ENCODE data around the gene PDE6B. TPM values are rescaled to one million over a fixed set of nuclear protein-coding genes. Genes with fewer than 3 reads are reported as not detected.

PDE6B gene
- total RNA-seq, 1 donor = not detected

- DNase-seq (ENCODE audit: insufficient read length, low spot score, missing footprints) = peak; percentile 98
- TF ChIP-seq CTCF (IDR thresholded peaks at IDR 0.05; ENCODE audit: extremely low read depth, low read depth, low read length) = no peak
- Histone ChIP-seq H3K4me1 (ENCODE audit: insufficient read depth, low read length) (peaks cover 14% of the 10 kb centered on the region), H3K4me3 (ENCODE audit: insufficient read depth, low read length) (peak overlapping the region; percentile 98), H3K4me2 (ENCODE audit: insufficient read depth, low read length) (peak overlapping the region; percentile 94), H3K36me3 (ENCODE audit: insufficient read depth, low read length) (peaks cover 14% of the 10 kb centered on the region), H3K9me3 (ENCODE audit: low read depth, low read length) (no peaks in the 10 kb centered on the region), H4K20me1 (ENCODE audit: insufficient read depth, low read length) (peaks cover 5% of the 10 kb centered on the region), H3K27me3 (ENCODE audit: insufficient read depth, low read length) (no peaks in the 10 kb centered on the region), H3K79me2 (ENCODE audit: insufficient read depth, low read length) (peaks cover 24% of the 10 kb centered on the region), H2AFZ (ENCODE audit: low read length) (peak overlapping the region; percentile 85), H3K27ac (ENCODE audit: low read depth, low read length) (peak overlapping the region; percentile 46)
Observed at GRCh38 chr4:673349-674091, 48.1 kb downstream of the PDE6B start.

DNA sequence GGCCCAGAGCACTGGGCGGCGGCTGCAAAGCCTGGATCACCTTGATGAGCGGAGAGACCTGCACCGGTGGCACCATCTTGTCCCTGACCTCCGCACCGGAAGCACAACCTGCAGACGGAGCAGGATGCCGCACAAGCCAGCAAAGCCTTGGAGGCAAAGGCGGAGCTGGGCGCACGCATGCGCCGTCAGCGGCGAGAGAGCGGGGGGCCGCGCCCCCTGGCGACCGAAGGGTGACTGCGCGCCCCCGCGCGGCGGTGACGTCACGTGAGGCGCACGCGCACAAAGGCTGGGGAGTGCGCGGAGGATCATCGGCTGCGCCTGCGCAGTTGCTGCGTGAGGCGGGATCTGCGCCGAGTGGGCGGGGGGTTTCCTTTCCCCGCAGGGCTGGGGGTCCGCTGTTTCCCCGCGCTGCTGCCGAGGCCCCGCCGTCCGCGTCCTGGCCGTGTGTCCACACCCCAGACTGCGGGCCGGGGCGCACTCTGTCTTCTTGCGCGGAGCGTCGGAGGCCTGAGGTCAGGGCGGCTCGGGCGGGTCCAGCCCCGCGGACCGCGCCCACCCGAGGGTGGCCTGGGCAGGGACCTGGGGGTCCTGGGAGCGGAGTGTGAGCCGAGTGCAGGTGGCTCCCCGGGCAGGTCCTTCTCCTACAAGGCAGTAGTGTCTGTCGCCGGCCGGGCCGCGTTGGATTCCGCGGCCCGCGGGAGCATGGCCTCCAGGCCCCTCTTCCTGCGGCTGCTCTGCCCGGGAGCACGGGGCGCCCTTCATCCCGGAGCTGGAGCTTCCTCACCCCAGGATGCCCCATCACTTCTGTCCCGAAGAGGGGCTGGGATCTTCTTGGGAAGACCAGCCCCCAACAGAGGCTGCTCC, 49.0 kb downstream of the PDE6B start, which contains the start of the genes ATP5ME and MYL5:
ATP5ME (minus strand) TSS at position 105 of the 864 bp plus-strand sequence; CDS start at position 76, 29 bp downstream.
MYL5 (plus strand) TSS at position 371 of the 864 bp plus-strand sequence. CDS start 3,485 bp downstream, outside the sequence.
- Histone ChIP-seq H3K4me1 (ENCODE audit: insufficient read depth, low read length) (peaks cover 14% of the 10 kb centered on the region), H3K4me2 (ENCODE audit: insufficient read depth, low read length) (peak within 1 kb of the TSS; percentile 94), H3K4me3 (ENCODE audit: insufficient read depth, low read length) (peak within 1 kb of the TSS; percentile 98), H2AFZ (ENCODE audit: low read length) (peak within 1 kb of the TSS; percentile 85), H3K79me2 (ENCODE audit: insufficient read depth, low read length) (peaks cover 24% of the 10 kb centered on the region), H4K20me1 (ENCODE audit: insufficient read depth, low read length) (peaks cover 5% of the 10 kb centered on the region), H3K36me3 (ENCODE audit: insufficient read depth, low read length) (peaks cover 14% of the 10 kb centered on the region), H3K9me3 (ENCODE audit: low read depth, low read length) (no peaks in the 10 kb centered on the region), H3K27ac (ENCODE audit: low read depth, low read length) (peak within 1 kb of the TSS; percentile 90), H3K27me3 (ENCODE audit: insufficient read depth, low read length) (no peaks in the 10 kb centered on the region)
- peak; percentile 100 for DNase-seq (ENCODE audit: insufficient read length, low spot score, missing footprints)
- TF ChIP-seq CTCF (IDR thresholded peaks at IDR 0.05; ENCODE audit: extremely low read depth, low read depth, low read length) = peak; percentile 90

- DNase-seq (ENCODE audit: insufficient read length, low spot score, missing footprints) = peak; percentile 94
- Histone ChIP-seq H3K27ac (ENCODE audit: low read depth, low read length) (peak overlapping the region; percentile 90), H3K27me3 (ENCODE audit: insufficient read depth, low read length) (no peaks in the 10 kb centered on the region), H3K9me3 (ENCODE audit: low read depth, low read length) (no peaks in the 10 kb centered on the region), H3K79me2 (ENCODE audit: insufficient read depth, low read length) (peaks cover 24% of the 10 kb centered on the region), H4K20me1 (ENCODE audit: insufficient read depth, low read length) (peaks cover 5% of the 10 kb centered on the region), H3K4me1 (ENCODE audit: insufficient read depth, low read length) (peaks cover 15% of the 10 kb centered on the region), H3K4me2 (ENCODE audit: insufficient read depth, low read length) (peak overlapping the region; percentile 89), H3K36me3 (ENCODE audit: insufficient read depth, low read length) (peaks cover 14% of the 10 kb centered on the region), H2AFZ (ENCODE audit: low read length) (peak overlapping the region; percentile 85), H3K4me3 (ENCODE audit: insufficient read depth, low read length) (peak overlapping the region; percentile 98)
- TF ChIP-seq CTCF (IDR thresholded peaks at IDR 0.05; ENCODE audit: extremely low read depth, low read depth, low read length) = no peak
Observed at GRCh38 chr4:675036-675882, 49.9 kb downstream of the PDE6B start.
